Gastrocnemius medialis (tissue), 4 donors: ENCODE results near the gene PRLH.

Experiments
- POLR2A ChIP-seq, 2 donors: fragments of 450-650 bp; IDR thresholded peaks; one replicate each; pipeline ENCODE4 v1.6.1; 2017; ENCODE audit warnings: antibody characterized with exemption in 2 of 2, mild to moderate bottlenecking in 2 of 2, moderate library complexity in 2 of 2
- TF ChIP-seq, protein P1 (sequence below), 5 experiments: fragments of 450-650 bp in 3 of 5; fragments of 200-600 bp in 2 of 5; sonication (generic) in 2 of 5; IDR thresholded peaks in 4 of 5; conservative IDR thresholded peaks in 1 of 5; 1 replicate in 4 of 5; 2 replicates in 1 of 5; pipeline ENCODE4 v1.5.1; 2016 to 2019; ENCODE audit warnings: antibody characterized with exemption in 5 of 5, mild to moderate bottlenecking in 3 of 5, moderate library complexity in 3 of 5

DNA sequence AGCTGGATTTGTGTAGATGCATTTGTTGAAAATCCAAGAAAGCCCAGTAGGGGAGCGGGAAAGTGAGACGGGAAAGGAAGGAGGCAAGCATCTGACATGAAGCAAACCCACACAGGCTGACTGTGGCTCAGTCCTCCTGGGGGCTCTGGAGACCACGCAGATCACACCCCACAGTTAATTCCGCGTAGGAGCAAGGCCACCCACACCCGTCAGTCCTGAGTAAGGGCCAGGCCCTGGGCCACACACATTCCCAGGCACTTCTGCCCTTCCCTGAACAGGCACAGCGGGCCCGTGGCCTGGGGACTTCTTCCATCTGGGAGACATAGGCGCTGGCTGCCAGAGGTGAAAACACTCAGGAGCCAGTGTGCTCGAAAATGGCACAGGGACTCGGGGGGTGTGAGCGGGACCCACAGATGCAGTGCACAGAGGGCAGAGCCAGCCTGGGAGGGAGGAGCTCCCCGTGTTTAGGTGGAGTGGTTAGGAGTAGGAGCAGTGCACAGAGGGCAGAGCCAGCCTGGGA is 19.4 kb upstream of the PRLH start:
- TF ChIP-seq, protein P1, sequence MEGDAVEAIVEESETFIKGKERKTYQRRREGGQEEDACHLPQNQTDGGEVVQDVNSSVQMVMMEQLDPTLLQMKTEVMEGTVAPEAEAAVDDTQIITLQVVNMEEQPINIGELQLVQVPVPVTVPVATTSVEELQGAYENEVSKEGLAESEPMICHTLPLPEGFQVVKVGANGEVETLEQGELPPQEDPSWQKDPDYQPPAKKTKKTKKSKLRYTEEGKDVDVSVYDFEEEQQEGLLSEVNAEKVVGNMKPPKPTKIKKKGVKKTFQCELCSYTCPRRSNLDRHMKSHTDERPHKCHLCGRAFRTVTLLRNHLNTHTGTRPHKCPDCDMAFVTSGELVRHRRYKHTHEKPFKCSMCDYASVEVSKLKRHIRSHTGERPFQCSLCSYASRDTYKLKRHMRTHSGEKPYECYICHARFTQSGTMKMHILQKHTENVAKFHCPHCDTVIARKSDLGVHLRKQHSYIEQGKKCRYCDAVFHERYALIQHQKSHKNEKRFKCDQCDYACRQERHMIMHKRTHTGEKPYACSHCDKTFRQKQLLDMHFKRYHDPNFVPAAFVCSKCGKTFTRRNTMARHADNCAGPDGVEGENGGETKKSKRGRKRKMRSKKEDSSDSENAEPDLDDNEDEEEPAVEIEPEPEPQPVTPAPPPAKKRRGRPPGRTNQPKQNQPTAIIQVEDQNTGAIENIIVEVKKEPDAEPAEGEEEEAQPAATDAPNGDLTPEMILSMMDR (IDR thresholded peaks at IDR 0.05 in 4 of 5, conservative IDR thresholded peaks at IDR 0.05 in 1 of 5): no peak
- TF ChIP-seq POLR2A (IDR thresholded peaks at IDR 0.05): no peak
